Right kidney (tissue), 1 donor: ENCODE measurements around the gene ZC3H7A.

Source experiments
- DNase-seq: peaks from one replicate; pipeline ENCODE4 v3.0.0-alpha.2; 2016

The ZC3H7A gene

DNA sequence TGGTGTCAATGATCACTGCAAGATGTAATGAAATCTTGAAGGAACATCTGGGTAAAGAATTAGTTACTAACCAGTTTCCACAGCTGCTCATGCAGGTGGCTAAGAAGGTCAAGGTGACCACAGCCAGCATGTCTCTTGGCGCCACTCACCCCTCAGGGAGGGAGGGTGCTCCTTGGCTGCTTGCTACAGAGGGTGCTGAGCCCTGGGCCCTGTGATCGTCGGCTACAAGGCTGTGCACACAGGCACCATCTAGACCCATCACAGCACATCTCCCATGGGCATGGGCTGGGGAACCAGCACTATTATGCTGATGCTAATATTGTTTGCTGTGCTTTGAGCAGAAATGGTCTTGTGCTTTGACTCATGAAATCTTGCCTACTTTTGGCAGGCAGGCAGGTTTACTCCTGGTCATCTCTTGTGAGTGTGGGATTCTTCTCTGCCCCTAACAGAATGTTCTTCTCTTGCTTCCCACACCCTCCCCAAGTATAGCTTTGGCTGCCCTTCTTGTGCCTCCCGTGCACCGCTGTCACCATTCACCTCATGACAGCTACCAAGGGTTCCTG, 90.8 kb downstream of the ZC3H7A start:
- DNase-seq: no peak

GRCh38 chr16:11705311-11706025, 91.6 kb downstream of the ZC3H7A start:
- no peak for DNase-seq
